ENCODE measurements around the gene KCNK16. TPM values are rescaled to one million over a fixed set of nuclear protein-coding genes. Genes with fewer than 3 reads are reported as not detected.

The KCNK16 gene
- total RNA-seq, 1 experiment from 2014 or later: not detected

DNA sequence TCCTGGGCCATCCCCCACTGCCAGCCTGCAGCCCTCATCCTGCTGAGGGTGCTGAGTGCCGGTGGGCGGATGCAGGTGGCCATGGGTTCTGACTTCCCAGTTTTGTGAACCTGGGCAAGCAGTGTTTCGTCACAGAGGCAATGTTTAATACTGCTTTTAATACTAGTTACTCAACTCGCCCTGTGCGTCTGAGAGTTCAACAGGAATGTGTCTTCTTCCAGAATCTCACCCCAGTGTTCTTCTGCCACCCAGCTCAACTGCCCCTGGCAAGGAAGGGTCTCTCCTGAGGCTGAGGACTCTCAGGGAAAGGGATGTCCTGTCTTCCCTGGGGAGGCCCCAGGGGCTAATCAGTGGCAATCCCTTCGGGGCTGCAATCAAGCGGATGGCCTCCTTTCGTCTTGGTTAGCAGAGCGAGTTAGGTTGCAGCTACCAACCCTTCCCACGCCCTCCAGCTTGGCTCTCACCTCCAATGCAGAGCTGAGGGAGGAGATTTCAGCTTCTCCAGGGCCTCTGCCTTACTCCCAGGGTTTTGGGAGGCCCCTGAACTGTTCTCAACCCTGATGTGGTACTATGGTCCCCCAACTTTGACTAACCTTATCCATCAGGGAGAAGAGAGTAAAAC lies 2.0 kb downstream of the KCNK16 start:
- no peaks in the 10 kb centered on the region for H3K36me3 ChIP-seq
- H3K9me3 ChIP-seq: no peaks in the 10 kb centered on the region
- no peak overlapping the region for H3K4me3 ChIP-seq
- DNase-seq: no peak
- no peaks in the 10 kb centered on the region for H3K27me3 ChIP-seq

DNA sequence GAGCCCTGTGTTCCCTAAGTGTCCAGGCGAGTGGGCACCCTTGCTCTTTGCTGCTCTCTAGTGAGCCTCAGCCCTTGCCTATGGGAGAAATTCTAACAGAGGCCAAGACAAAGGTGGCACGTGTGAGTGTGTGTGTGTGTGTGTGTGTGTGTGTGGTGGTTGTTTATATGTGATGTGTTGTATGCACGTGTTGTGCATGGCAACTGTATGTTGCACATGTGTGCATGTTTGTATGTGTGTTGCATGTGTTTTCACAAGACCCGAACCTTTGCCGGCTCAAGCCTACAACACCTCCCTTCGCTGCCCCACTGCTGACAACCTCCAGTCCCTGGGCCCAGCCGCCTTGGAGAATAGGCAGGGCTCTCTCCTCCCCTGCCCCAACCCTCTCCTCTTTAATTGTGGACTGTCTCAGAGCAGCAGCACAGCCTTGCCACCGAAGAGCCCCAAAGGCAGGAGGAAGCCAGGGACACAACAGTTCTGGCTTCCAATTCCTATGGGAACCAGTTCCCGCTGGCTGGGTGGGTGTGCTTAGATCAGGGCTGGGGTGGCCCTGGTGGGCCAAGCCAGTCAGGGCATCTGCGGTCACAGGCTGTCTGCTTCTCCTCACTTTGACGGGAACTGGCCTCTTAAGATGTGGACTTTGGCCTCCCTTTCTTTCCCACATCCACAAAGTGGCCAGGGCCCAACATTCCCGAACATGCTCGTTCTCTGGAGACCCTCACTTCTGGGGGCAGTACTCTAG lies 2.7 kb downstream of the KCNK16 start:
- H3K36me3 ChIP-seq: no peaks in the 10 kb centered on the region
- no peaks in the 10 kb centered on the region for H3K27me3 ChIP-seq
- no peak for DNase-seq
- no peak overlapping the region for H3K4me3 ChIP-seq
- H3K9me3 ChIP-seq: no peaks in the 10 kb centered on the region

DNA sequence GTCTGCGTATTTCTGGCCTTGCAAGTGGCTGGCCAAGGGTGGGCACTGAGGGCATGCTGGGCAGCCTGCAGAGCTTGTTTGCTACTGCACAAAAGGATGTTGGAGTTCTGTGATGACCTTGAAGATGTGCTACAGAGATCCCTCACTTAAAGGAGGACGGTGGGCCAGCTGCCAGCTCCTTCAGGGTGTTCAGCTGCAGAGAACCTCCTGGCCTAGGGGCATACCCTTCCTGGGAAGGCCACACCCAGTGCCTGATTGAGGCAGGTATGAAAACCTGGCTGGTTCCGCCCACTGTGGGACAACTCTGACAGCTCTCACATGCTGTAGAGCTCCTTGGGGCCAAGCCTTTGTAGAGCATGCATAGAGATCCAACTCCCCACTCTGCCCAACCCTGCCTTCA lies 5.2 kb downstream of the KCNK16 start:
- DNase-seq: no peak
- H3K36me3 ChIP-seq: no peaks in the 10 kb centered on the region

DNA sequence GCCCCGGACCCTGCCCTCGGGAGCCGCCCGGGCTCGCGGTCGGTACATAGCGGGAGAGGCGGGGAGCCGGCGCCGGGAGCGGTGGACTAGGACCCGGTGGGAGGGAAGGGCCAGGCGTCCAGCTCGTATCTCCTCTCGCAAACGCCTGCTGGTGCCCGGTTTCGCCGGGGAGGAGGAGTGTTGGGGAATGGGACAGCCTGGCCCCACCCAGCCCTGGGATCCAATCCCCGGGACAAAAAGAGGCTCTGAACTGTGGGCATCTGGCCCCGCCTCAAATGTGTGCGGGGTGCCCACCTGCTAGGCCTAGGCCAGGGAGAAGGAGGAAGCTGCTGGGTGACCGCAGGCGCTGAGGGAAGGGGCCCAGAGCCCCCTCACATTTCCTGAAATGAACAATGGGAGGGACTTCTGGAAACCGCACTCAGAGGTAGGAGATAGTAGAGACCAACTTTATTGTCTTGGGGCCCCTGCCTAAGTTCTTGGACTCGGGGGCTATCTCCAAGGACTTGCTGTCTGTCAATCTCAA lies 8.2 kb downstream of the KCNK16 start, which contains the start of gene KCNK17:
Gene KCNK17, minus strand, starts transcription at position 147 of the 523 bp plus-strand sequence. Its CDS starts 99 bp downstream, at position 48.
- no peak for DNase-seq
- Histone ChIP-seq H3K4me3 (no peak within 1 kb of the TSS), H3K36me3 (no peaks in the 10 kb centered on the region), H3K27me3 (no peaks in the 10 kb centered on the region), H3K9me3 (no peaks in the 10 kb centered on the region)

More for the DNA sequence above, 5.2 kb downstream of the KCNK16 start:
- H3K9me3 ChIP-seq: no peaks in the 10 kb centered on the region
- H3K27me3 ChIP-seq: no peaks in the 10 kb centered on the region
- no peak overlapping the region for H3K4me3 ChIP-seq

DNA sequence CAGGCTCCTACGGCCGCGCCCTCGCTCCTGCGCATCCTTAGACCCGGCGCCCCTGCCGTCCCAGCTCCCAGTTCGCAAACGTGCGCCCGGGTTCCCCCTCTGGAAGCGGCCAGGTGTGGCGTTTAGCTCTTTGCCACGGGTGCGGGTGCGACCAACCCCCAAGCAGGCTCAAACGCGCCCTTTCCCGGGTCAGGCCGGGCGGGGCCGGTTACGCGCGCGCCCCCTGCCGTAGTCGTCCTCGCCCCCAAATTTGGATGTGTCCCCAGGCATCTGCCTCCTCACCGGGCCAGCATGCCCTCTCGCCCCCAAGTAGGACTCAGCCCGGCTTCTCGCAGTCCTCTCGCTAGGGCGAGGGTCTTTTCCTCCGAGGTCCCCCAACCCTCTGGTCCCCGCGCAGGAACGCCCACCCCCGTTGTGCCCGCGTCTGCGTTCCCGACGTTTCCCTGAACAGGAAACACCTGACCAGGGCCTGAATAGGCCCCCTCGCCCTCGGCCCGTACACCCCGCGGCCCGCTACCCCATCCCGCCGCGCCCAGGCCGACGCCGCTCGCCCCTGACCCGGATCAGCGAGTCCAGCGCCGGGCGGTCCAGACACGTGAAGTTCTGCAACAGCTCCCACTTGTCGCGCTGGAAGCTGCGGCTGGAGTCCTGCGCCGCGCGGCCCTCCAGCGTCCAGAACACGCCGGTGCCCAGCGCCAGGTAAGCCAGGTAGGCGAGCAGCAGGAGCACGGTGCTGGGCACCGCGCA lies 8.8 kb downstream of the KCNK16 start:
- H3K4me3 ChIP-seq: no peak overlapping the region
- no peaks in the 10 kb centered on the region for H3K36me3 ChIP-seq
- H3K27me3 ChIP-seq: no peaks in the 10 kb centered on the region
- H3K9me3 ChIP-seq: no peaks in the 10 kb centered on the region
- DNase-seq: no peak

DNA sequence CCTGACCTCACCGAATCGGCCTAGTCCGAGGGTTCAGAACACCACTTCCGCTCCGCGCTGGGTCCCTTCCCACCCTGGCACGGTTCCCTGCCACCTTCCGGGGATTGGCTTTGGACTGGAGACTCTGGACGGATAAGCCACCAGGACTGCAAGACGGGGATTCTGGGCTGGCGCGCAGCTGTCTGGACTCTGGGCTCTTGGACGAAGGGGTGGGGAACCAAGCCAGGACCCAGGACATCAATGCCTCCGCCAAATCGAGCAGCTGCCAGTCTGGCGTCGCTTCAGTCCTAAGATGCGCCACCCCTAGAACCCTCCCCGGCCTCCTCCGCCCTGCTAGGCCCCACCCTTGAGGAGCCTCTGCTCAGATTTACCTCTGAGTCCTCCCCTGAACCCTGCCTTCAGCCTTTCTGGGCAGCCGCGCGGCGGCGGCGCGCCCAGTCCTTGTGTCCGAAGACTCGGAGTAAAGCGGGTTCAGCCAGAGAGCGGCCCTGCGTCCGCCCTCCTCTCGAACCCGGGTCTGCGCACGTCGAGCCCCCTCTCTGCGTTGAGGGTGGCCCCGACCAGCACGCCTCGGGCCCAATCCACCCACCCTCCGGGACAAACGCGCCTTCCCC lies 9.5 kb downstream of the KCNK16 start:
- peak; percentile 31 for DNase-seq
- Histone ChIP-seq H3K9me3 (no peaks in the 10 kb centered on the region), H3K36me3 (no peaks in the 10 kb centered on the region), H3K4me3 (no peak overlapping the region), H3K27me3 (no peaks in the 10 kb centered on the region)

DNA sequence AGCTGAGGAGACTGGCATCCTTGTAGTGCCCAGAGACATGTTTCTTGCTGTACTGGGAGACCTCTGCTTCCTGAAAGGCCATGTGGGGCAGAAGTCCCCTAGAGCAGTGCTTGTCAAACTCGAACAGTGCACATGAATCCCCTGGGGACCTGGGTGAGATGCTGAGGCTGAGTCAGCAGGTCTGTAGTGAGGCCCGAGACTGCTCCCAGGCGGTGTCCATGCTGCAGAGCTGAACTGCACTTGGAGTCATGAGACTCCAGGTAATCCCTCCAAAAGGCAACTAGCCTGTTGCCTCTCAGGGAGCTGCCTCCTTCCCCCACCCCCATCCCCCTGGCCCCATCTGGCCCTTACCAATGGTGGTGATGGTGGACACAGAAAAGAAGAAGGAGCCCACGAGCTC lies 12.0 kb downstream of the KCNK16 start:
- no peak for DNase-seq
- Histone ChIP-seq H3K36me3 (no peaks in the 10 kb centered on the region), H3K4me3 (no peak overlapping the region), H3K27me3 (no peaks in the 10 kb centered on the region), H3K9me3 (no peaks in the 10 kb centered on the region)

DNA sequence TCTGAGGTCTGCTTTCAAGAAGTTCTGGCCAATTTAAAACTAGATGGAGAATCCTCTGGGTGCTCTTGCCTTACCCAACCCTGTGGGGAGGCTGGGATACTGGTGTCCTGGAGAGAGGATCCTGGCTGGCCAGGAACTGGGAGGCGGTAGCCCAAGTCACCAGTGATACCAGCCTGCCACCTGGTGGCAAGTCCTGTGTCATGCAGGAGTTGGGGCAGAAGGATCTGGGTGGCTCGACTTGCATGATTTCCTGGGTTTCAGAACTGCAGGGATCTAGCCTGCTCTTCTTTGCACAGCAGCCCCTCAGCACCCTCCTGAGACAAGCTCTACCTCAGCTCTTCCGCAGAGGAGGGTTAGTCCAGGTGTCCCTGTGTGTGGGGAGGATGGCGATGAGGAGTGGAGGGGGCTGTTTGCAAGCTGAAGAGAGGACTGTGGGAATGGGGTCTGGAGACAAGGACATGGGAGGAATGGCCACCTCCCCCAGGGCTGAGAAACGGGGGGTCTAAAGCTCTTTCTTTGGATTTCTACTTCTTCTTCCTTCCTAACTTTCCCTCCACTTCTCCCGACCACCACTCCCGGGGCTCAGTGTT lies 12.5 kb downstream of the KCNK16 start:
- Histone ChIP-seq H3K4me3 (no peak overlapping the region), H3K27me3 (no peaks in the 10 kb centered on the region), H3K36me3 (no peaks in the 10 kb centered on the region), H3K9me3 (no peaks in the 10 kb centered on the region)
- DNase-seq: peak; percentile 46

DNA sequence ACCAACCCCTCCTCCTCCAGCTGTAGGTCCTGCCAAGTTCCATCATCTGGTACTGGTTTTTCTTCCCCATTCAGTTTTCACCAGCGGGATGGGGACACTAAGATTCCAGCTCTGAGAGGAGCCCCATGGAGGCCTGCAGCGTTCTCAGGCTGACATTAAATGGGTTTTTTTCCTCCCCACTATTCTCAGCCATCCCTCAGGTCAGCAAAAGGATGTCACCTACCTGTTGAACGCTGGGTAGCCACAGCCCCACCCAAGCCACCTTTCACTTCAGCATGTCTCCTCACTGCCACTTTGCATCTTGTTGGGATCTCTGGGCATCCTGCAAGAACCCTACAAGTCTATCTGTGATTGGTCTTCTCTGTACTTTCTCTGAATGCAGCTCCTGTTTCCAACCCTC lies 15.0 kb downstream of the KCNK16 start:
- Histone ChIP-seq H3K9me3 (no peaks in the 10 kb centered on the region), H3K27me3 (no peaks in the 10 kb centered on the region), H3K36me3 (no peaks in the 10 kb centered on the region), H3K4me3 (no peak overlapping the region)
- no peak for DNase-seq

DNA sequence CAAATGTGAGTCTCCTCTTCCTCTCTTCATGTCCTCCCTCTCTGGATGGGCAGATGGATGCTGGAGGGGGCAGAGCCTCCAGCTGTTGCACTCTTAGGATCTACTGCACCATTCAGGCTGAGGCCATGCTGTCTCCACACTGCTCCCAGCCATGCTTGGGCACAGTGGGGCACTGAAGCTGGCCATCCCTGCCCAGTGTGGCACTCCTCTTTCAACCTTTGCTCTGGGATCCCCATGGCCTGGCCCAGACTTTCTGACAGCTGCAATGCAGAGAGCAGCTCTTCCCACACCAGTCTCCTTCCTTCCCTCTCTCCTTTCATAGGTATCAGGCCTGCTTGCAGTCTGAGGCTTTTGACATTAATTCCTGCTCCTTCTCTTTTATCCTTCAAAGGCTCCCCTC lies 17.6 kb downstream of the KCNK16 start:
- DNase-seq: no peak
- no peaks in the 10 kb centered on the region for H3K27me3 ChIP-seq
- H3K9me3 ChIP-seq: no peaks in the 10 kb centered on the region
- H3K4me3 ChIP-seq: no peak overlapping the region
- H3K36me3 ChIP-seq: no peaks in the 10 kb centered on the region

DNA sequence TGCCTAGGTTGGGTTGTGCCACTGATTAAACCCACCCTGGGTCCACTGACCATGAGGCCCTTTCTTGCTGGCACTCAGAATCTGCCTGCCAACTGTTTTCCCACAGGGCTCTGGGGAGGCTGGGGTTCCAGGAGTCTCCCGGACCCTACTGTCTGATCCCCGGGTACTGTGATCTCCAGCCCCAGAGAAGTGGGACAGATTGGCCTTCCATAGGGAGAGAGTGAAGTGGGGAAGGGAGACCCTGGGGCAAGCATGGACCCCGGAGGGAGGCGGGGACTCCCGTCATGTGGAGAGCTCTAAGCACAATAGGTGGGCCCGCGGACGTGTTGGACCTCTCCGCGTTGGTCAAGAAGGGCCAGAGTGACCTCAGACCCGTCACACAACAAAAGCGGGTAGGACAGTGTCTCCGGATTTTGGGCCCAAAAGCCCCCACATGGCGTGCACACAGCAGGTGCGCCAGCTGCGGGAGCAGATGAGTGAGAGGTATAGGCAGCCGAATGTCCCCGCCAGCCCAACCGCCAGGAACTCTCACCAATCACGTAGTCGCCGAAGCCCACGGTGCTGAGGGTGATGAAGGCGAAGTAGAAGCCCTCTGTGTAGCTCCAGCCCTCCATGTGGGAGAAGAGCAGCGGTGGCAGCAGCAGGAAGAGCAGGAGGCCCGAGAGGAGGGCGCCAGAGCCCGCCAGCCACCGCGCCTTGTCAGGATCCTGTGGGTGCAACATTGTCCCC lies 18.9 kb downstream of the KCNK16 start:
- Histone ChIP-seq H3K4me3 (no peak overlapping the region), H3K27me3 (no peaks in the 10 kb centered on the region), H3K36me3 (no peaks in the 10 kb centered on the region), H3K9me3 (no peaks in the 10 kb centered on the region)
- no peak for DNase-seq

DNA sequence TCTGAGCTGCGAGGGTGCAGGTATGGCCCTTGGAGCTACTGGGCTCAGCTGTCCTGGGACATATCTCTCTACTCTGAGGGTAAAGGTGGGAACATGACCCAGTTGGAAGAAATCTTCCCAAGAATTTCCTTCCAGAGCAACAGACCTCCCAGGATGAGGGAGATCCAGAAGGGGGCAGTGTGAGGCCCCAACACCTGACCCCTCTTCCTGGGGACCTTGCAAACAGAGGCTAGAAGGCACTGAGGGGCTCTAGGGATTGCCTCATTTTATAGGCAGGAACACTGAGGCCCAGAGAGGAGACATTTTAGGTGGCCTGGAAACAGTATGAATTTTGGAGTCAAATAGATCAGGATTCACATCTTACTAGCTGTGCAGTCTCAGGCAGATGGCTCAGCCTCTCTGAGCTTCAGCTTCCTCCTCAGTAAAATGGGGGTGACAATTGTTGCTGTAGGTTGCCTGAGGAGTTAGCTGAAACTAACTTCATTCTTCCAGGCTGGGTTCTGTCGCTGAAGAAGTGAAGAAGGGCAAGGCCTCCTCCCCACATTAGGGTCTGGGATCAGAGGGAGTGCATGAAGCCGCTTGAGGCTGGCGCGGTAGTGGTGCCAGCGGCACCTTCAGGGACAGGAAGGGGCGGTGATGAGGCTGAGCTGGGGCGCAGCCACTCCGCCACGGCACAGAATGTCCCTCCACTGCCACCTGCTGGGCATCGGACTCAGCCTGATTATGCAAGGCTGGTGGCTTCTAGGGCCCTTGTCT lies 19.7 kb downstream of the KCNK16 start:
- no peaks in the 10 kb centered on the region for H3K27me3 ChIP-seq
- no peak overlapping the region for H3K4me3 ChIP-seq
- H3K9me3 ChIP-seq: no peaks in the 10 kb centered on the region
- H3K36me3 ChIP-seq: no peaks in the 10 kb centered on the region
- peak; percentile 49 for DNase-seq

DNA sequence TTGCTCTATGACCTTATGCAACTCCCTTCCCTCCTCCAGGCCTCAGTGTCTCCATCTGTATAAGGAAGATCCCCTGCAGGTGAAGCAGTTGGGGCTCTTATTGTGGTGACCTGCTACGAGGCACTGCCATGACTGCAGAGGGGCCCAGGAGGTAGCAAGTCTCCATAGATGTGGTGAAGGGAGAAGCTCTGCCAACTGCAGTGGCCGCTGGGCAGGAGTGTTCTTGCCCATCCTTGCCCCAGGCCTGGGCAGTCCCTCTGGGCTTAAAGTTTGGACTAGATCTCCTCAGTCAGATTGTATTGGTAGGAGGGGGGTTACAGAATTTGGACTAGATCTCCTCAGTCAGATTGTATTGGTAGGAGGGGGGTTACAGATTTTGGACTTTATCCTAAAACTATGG lies 20.5 kb downstream of the KCNK16 start:
- no peaks in the 10 kb centered on the region for H3K36me3 ChIP-seq
- H3K27me3 ChIP-seq: no peaks in the 10 kb centered on the region
- H3K9me3 ChIP-seq: no peaks in the 10 kb centered on the region
- no peak for DNase-seq
- no peak overlapping the region for H3K4me3 ChIP-seq

DNA sequence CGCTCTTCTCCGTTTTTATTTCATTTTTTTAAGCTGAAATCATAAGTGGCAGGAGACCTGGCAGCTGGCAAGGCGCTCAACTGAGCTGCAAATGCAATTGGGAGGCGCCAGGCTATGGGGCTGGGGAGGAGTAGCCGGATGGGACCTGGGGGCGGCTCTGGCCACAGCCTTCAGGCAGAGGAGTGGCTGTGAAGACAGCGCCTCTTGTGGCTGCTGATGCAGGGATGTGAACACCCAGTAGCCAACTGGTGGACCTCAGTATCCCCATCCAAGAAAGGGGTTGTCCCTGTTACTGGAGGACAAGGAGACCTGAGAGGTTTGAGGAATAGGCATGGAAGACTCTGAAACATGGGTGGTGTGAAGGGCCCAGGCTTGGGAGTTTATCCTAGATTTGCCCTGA lies 20.9 kb downstream of the KCNK16 start:
- peak; percentile 9 for DNase-seq
- Histone ChIP-seq H3K36me3 (no peaks in the 10 kb centered on the region), H3K4me3 (no peak overlapping the region), H3K27me3 (no peaks in the 10 kb centered on the region), H3K9me3 (no peaks in the 10 kb centered on the region)

DNA sequence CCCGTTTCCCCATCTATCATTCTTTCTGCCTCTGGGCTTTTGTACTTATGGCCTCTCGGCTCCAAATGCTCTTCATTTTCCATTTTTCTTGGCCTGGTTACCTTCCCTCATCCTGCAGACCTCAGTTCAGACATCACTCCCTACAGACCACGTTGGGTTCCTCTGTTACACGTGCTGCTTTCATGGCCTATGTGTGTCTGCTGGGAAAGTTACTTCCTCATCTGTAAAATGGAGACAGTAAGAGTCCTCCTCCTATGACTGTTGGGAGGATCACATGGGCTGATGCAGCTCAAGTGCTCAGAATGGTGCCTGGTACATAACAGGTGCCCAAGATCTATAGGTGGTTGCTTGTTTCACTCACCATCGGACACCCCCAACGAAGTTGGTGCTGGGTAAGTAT lies 21.8 kb downstream of the KCNK16 start:
- H3K27me3 ChIP-seq: no peaks in the 10 kb centered on the region
- no peak overlapping the region for H3K4me3 ChIP-seq
- no peaks in the 10 kb centered on the region for H3K9me3 ChIP-seq
- DNase-seq: no peak
- no peaks in the 10 kb centered on the region for H3K36me3 ChIP-seq

Data from MG63 (cell line).